Common myeloid progenitor, CD34-positive (primary cell): Measurements from ENCODE around the gene ZFAND6.

ENCODE experiments used
- CTCF ChIA-PET: fragments of 350-600 bp; sonication (Branson Sonifier 250); formaldehyde crosslinking; loops from one replicate; lab custom pipeline; 2021; ENCODE audit warnings: antibody characterized with exemption; lab: Charles Lee
- POLR2A ChIA-PET: fragments of 350-600 bp; sonication (Branson Sonifier 250); formaldehyde crosslinking; loops from one replicate; lab custom pipeline; 2021; ENCODE audit warnings: antibody characterized with exemption; lab: Charles Lee
- DNase-seq, 3 donors: peaks; one replicate each; pipeline versions ENCODE4 v3.0.0 to v3.0.0-alpha.2; 2013
- H3K27ac ChIP-seq, 2 experiments: 1 replicate in 1 of 2; 2 replicates in 1 of 2; pipeline ENCODE4 v1.7.0; 2013; ENCODE audit warnings: inconsistent platforms in 2 of 2, low read length in 2 of 2, mild to moderate bottlenecking in 2 of 2, low read depth in 1 of 2, moderate library complexity in 1 of 2; ENCODE audit not compliant: severe bottlenecking in 2 of 2, insufficient read depth in 1 of 2, poor library complexity in 1 of 2
- H3K27me3 ChIP-seq, 5 experiments: replicated peaks in 2 of 5; 1 replicate in 3 of 5; 2 replicates in 2 of 5; pipeline versions ENCODE4 v1.6.1 to v1.7.0; 2013; ENCODE audit warnings: low read length in 4 of 5, mild to moderate bottlenecking in 2 of 5, moderate library complexity in 2 of 5, inconsistent platforms in 1 of 5; ENCODE audit not compliant: insufficient read depth in 5 of 5, control insufficient read depth in 4 of 5
- H3K36me3 ChIP-seq, 4 experiments: 1 replicate in 2 of 4; 2 replicates in 2 of 4; pipeline versions ENCODE4 v1.6.1 to v1.7.0; 2013; ENCODE audit warnings: low read length in 3 of 4, control low read depth in 1 of 4, mild to moderate bottlenecking in 1 of 4; ENCODE audit not compliant: control insufficient read depth in 4 of 4, insufficient read depth in 4 of 4
- H3K4me1 ChIP-seq, 4 experiments: 1 replicate in 3 of 4; 2 replicates in 1 of 4; pipeline versions ENCODE4 v1.6.1 to v1.7.1; 2013; ENCODE audit warnings: low read length in 3 of 4, mild to moderate bottlenecking in 3 of 4, control low read depth in 1 of 4, inconsistent platforms in 1 of 4, moderate library complexity in 1 of 4; ENCODE audit not compliant: control insufficient read depth in 4 of 4, insufficient read depth in 4 of 4; ENCODE audit errors: control extremely low read depth in 1 of 4
- H3K4me3 ChIP-seq, 7 experiments: 1 replicate in 4 of 7; 2 replicates in 3 of 7; pipeline versions ENCODE4 v1.5.1 to v1.7.0; 2013; ENCODE audit warnings: mild to moderate bottlenecking in 7 of 7, low read length in 6 of 7, moderate library complexity in 6 of 7, inconsistent platforms in 2 of 7, low read depth in 2 of 7, control low read depth in 1 of 7; ENCODE audit not compliant: insufficient read depth in 4 of 7, control insufficient read depth in 1 of 7; ENCODE audit errors: extremely low read depth in 1 of 7
- H3K9me3 ChIP-seq, 5 experiments: 1 replicate in 4 of 5; 2 replicates in 1 of 5; pipeline versions ENCODE4 v1.6.1 to v1.7.1; 2013; ENCODE audit warnings: low read length in 4 of 5, mild to moderate bottlenecking in 2 of 5, inconsistent platforms in 1 of 5, low read depth in 1 of 5, moderate library complexity in 1 of 5; ENCODE audit not compliant: control insufficient read depth in 4 of 5, insufficient read depth in 2 of 5; ENCODE audit errors: control extremely low read depth in 1 of 5
- WGBS: methylation state at CpG from one replicate; pipeline ENCODE4 v1.1.5; 2013; ENCODE audit not compliant: insufficient coverage; 5-methylcytosine and 5-hydroxymethylcytosine counted together

Gene ZFAND6

DNA sequence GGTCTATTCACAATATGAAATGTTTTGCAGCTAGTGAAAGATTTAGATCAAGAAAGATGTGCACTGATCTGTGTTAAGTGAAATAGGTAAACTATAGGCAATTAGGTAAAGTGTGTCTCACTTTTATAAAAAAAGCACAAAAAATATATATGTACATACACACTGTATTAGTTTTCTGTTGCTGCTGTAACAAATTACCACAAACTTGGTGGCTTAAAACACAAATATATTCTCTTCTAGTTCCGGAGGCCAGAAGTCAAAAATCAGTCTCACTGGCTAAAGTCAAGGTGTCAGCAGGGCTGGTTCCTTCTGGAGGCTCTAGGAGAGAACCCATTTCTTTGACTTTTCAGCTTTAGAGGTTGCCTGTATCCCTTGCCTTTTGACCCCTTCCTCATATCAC is 104.4 kb downstream of the ZFAND6 start:
- ChIA-PET POLR2A (no interaction called here), CTCF (no interaction called here)
- Histone ChIP-seq H3K36me3 (peaks cover 0 to 61% (median 26%) of the 10 kb centered on the region in 4 experiments), H3K4me3 (no peak overlapping the region), H3K9me3 (peaks cover 0 to 2% (median 0%) of the 10 kb centered on the region in 5 experiments), H3K27me3 (no peaks in the 10 kb centered on the region), H3K27ac (no peak overlapping the region), H3K4me1 (peaks cover 4 to 38% (median 27%) of the 10 kb centered on the region in 4 experiments)
- 100% methylated on average over 1 of the region's 1 CpG for WGBS
- no peak for DNase-seq

- Histone ChIP-seq H3K4me3 (no peak overlapping the region), H3K27ac (no peak overlapping the region), H3K27me3 (no peaks in the 10 kb centered on the region), H3K9me3 (peaks cover 0 to 2% (median 0%) of the 10 kb centered on the region in 5 experiments), H3K4me1 (no peaks in the 10 kb centered on the region), H3K36me3 (peaks cover 2 to 57% (median 28%) of the 10 kb centered on the region in 4 experiments)
- WGBS = 97% methylated on average over 6 of the region's 8 CpGs
- ChIA-PET CTCF (interaction anchor here (0.7 to 1.5 kb wide), 3 partner anchors 102 to 174 kb away, joined by 3 to 5 read pairs (median 3); no protein-coding TSS in a partner anchor), POLR2A (no interaction called here)
- no peak for DNase-seq
Measured at GRCh38 chr15:80167936-80168335, 108.5 kb downstream of the ZFAND6 start.

DNA sequence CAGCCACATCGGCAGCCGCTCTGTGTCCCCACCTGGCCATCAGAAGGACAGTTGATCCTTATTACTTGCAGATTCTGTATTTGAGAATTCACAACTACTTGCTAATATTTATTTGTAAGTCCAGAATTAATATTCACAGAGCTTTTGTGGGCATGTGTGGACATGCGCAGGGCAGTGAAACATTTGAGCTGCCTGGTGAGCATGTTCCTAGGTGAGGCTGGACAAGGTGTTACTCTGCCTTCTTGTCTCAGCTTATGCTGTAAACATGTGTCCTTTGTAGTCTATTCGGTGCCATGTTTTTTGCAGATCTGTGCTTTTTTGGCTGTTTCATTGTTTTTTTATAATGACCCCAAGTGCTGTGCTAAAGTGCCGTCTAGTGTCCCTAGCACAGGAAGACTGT is 108.9 kb downstream of the ZFAND6 start:
- Histone ChIP-seq H3K36me3 (peaks cover 2 to 55% (median 27%) of the 10 kb centered on the region in 4 experiments), H3K9me3 (no peaks in the 10 kb centered on the region), H3K4me3 (no peak overlapping the region), H3K27ac (no peak overlapping the region), H3K27me3 (no peaks in the 10 kb centered on the region), H3K4me1 (peaks cover 0 to 2% (median 0%) of the 10 kb centered on the region in 4 experiments)
- no peak for DNase-seq
- 100% methylated on average over 2 of the region's 5 CpGs for WGBS
- ChIA-PET CTCF (interaction anchor here (0.7 to 1.5 kb wide), 4 partner anchors 78 to 175 kb away, joined by 3 to 5 read pairs (median 3); no protein-coding TSS in a partner anchor), POLR2A (no interaction called here)

- POLR2A ChIA-PET = no interaction called here
- Histone ChIP-seq H3K36me3 (peaks cover 5 to 53% (median 33%) of the 10 kb centered on the region in 4 experiments), H3K4me1 (peaks cover 0 to 2% (median 0%) of the 10 kb centered on the region in 4 experiments), H3K27me3 (no peaks in the 10 kb centered on the region), H3K4me3 (no peak overlapping the region), H3K27ac (no peak overlapping the region), H3K9me3 (no peaks in the 10 kb centered on the region)
- over 99% methylated on average over 10 of the region's 12 CpGs for WGBS
- no peak for DNase-seq
- CTCF ChIA-PET = interaction anchor here (1.4 kb wide), 1 partner anchor 9 kb away, joined by 5 read pairs; no protein-coding TSS in a partner anchor
Measured at GRCh38 chr15:80169768-80170357, 110.4 kb downstream of the ZFAND6 start.

GRCh38 chr15:80170596-80170995 is 111.1 kb downstream of the ZFAND6 start:
- Histone ChIP-seq H3K27ac (no peak overlapping the region), H3K4me3 (no peak overlapping the region), H3K36me3 (peaks cover 5 to 59% (median 36%) of the 10 kb centered on the region in 4 experiments), H3K27me3 (no peaks in the 10 kb centered on the region), H3K9me3 (no peaks in the 10 kb centered on the region), H3K4me1 (peaks cover 0 to 2% (median 0%) of the 10 kb centered on the region in 4 experiments)
- no peak for DNase-seq
- WGBS = no CpG with 5 or more reads among the region's 2 CpGs
- CTCF ChIA-PET = no interaction called here
- POLR2A ChIA-PET = no interaction called here

- no peaks in the 10 kb centered on the region for H3K27me3 ChIP-seq
- H3K27ac ChIP-seq = no peak overlapping the region
- H3K4me3 ChIP-seq = no peak overlapping the region
- WGBS = 100% methylated on average over 2 of the region's 4 CpGs
- no peaks in the 10 kb centered on the region for H3K9me3 ChIP-seq
- peaks cover 5 to 66% (median 43%) of the 10 kb centered on the region in 4 experiments for H3K36me3 ChIP-seq
- peaks cover 0 to 2% (median 0%) of the 10 kb centered on the region in 4 experiments for H3K4me1 ChIP-seq
- CTCF ChIA-PET = interaction anchor here (1.4 to 3.5 kb wide), 9 partner anchors 9 to 111 kb away, joined by 4 to 19 read pairs (median 6); no protein-coding TSS in a partner anchor
- no peak for DNase-seq
- POLR2A ChIA-PET = interaction anchor here (0.7 kb wide), 1 partner anchor 11 kb away, joined by 4 read pairs; no protein-coding TSS in a partner anchor
Measured at GRCh38 chr15:80171787-80172186, 112.3 kb downstream of the ZFAND6 start.

GRCh38 chr15:80172401-80172800 is 112.9 kb downstream of the ZFAND6 start:
- Histone ChIP-seq H3K36me3 (peaks cover 5 to 70% (median 46%) of the 10 kb centered on the region in 4 experiments), H3K4me1 (peaks cover 0 to 2% (median 0%) of the 10 kb centered on the region in 4 experiments), H3K4me3 (no peak overlapping the region), H3K27ac (no peak overlapping the region), H3K9me3 (no peaks in the 10 kb centered on the region), H3K27me3 (no peaks in the 10 kb centered on the region)
- no peak for DNase-seq
- ChIA-PET CTCF (interaction anchor here (1.0 to 3.5 kb wide), 12 partner anchors 9 to 321 kb away, joined by 3 to 19 read pairs (median 5); no protein-coding TSS in a partner anchor), POLR2A (interaction anchor here (0.7 kb wide), 1 partner anchor 12 kb away, joined by 4 read pairs; no protein-coding TSS in a partner anchor)
- whole genome bisulfite sequencing = 93% methylated on average over 6 of the region's 8 CpGs
